Colon (tissue), 2 donors: Measurements from ENCODE around the gene RPS26.
"Not testable (repeated sequence)": the region's sequence is repeated elsewhere in the genome, so short reads cannot be mapped to it uniquely, and the experiment has no call there.

Experiments
- FAIRE-seq: peaks from 2 replicates; lab custom pipeline; 2012; peaks lifted over from hg19 to GRCh38; lab: Jason Lieb, UNC
- donor health status: control.
- donor health status: control.

RPS26 gene

DNA sequence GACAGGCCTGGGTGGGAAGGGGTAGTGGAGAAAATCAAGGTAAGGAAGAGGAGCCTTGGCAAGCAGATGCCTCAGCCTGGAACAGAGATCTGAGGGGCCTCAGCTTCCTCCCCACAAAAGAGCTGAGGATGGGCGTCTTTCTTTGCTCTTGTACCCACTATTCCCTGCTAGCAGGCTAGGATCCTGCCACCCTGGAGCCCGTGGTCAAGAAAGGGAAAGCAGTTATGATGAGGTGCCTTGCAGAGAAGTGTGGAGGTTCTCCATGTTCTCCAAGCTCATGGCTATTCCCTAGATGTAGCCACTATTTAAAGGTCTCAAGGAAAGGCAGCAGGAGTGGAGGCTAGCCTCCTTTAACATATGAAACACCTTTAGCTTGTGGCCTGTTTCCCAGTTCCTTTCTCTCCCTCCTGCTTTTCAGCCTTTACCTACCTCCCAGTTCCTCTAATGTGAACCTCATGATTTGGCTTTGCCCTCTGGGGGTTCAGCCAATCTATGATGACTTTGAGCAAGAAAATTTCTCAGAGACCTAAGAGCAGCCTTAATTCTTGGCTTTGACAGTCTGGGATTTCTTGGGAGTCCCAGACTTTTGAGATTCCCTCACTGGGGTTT lies 19.7 kb upstream of the RPS26 start:
- no peak for FAIRE-seq

DNA sequence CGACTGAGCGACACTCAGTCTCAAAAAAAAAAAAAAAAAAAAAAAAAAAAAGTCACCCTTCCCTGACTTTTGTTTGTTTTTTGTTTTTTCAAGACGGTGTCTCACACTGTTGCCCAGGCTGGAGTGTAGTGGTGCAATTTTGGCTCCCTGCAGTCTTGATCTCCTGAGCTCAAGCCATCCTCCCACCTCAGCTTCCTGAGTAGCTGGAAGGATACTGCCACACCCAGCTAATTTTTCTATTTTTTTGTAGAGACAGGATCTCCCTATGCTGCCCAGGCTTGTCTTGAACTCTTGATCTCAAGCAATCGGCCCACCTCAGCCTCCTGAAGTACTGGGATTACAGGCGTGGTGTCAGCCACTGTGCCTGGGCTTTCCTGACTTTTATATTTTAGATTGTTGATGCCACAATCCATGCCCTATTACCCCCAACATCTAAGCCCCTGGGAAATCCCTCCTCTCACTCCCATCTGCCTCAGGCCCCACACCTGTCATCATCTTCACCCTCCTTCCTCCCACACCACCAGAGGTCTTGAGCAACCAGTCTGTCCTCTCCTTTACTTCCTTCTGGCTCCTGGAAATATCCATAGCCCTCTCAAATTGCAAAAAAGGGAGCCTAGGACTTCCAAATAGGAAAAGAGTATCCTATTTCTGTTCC lies 13.1 kb upstream of the RPS26 start:
- no peak for FAIRE-seq

DNA sequence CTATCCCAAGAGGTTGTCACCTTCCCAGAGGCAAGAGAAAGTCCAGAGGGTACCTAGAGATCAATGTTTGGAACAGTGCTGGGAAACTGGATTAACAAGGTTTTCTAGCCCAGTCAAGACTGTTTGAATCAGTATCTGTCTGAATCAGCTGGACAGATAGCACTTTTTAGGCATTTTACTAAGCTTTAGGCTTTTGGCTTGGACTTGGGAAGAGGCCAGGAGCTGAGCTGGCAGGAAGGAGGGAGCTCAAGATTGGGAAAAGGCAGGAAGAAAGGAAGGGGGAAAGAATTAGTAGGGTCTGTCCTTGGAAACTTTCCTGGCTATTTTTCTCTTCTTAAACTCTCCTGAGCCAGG lies 12.6 kb upstream of the RPS26 start:
- no peak for FAIRE-seq

DNA sequence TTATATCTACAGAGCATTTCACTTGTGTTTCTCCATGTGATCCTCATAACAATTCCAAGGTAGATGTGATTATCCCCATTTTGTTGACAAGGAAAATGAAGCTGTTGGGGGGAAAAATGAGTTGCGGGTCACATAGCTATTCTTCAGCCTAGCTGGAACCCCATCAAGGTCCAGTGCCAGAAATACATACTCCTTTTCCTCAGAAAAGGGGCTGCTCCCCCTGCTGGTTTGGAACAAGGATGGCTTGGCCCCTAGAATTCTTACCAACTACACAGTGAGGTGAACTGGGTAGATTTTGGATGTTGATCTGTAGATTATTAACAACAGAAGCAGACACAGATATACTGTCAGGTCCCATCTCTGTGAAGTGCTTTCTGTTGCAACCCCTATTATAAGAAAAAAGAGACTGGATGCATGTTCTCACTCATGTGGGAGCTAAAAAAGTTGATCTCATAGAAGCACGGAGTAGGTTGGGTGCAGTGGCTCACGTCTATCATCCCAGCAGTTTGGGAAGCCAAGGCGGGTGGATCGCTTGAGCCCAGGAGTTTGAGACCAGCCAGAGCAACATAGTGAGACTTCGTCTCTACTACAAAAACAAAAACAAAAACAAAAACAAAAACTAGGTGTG lies 11.9 kb upstream of the RPS26 start:
- FAIRE-seq, result no peak

DNA sequence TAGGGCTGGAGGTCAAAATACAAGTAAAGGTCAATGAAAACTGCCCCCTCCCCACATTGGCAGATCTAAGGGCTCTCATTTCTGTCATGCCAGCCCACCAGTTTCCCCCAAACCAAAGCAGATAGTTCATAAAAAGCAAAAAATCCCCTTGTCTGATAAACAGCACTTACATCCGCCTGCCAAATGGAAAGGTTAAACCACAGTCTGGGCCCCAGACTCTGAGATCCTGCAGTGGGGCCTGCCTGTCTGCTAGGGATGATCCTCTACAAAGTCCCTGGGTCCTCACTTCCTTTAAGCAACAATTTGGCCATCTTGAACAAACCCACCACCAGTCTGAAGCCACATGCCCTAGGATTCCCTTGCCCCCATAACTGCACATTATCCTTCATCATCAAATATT lies 9.7 kb upstream of the RPS26 start:
- FAIRE-seq, result no peak

DNA sequence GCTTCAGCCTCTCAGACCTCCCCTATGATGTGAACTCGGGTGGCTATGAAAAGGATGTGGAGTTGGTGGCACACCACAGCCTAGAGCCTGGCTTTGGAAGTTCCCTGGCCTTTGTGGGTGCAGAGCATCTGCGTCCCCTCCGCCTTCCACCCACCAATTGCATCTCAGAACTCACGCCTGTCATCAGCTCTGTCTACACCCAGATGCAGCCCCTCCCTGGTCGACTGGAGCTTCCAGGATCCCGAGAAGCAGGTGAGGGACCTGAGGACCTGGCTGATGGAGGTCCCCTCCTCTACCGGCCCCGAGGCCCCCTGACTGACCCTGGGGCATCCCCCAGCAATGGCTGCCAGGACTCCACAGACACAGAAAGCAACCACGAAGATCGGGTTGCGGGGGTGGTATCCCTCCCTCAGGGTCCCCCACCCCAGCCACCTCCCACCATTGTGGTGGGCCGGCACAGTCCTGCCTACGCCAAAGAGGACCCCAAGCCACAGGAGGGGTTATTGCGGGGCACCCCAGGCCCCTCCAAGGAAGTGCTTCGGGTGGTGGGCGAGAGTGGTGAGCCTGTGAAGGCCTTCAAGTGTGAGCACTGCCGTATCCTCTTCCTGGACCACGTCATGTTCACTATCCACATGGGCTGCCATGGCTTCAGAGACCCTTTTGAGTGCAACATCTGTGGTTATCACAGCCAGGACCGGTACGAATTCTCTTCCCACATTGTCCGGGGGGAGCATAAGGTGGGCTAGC lies 7.0 kb upstream of the RPS26 start:
- no peak for FAIRE-seq

DNA sequence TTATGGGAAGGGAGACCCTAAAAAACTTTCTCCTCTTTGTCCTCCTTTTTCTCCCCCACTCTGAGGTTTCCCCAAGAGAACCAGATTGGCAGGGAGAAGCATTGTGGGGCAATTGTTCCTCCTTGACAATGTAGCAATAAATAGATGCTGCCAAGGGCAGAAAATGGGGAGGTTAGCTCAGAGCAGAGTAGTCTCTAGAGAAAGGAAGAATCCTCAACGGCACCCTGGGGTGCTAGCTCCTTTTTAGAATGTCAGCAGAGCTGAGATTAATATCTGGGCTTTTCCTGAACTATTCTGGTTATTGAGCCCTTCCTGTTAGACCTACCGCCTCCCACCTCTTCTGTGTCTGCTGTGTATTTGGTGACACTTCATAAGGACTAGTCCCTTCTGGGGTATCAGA lies 4.6 kb upstream of the RPS26 start:
- no peak for FAIRE-seq

DNA sequence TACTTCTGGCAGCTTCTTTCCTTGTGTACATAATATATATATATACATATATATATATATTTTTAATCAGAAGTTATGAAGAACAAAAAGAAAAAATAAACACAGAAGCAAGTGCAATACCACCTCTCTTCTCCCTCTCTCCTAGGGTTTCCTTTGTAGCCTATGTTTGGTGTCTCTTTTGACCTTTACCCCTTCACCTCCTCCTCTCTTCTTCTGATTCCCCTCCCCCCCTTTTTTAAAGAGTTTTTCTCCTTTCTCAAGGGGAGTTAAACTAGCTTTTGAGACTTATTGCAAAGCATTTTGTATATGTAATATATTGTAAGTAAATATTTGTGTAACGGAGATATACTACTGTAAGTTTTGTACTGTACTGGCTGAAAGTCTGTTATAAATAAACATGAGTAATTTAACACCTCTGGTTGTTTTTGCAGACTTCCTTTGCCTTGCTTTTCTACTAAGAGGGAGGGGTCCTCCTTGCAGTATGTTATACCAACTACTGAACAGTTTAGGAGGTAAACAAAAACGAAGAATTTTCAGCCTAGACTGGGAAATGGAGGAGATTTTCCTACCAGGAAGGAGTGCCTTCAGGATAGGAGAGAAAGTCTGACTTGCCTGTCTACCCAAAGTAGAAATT lies 3.6 kb upstream of the RPS26 start:
- no peak for FAIRE-seq

DNA sequence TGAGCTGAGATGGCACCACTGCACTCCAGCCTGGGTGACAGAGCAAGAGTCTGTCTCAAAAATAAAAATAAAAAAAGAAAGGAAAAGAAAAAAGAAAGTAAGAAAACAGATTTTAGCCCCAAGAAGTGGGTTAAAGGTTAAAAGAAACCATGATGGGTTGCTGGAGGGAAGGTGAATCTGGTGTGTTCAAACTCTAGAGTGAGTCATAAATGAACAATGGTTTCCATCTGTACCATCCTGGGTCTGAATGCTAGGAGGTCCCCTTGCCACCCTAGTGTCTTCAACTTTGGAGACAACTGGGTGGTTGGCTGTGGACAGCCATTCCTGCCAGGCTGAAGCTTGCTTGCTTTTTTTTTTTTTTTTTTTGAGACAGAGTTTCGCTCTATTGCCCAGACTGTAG lies 1.6 kb upstream of the RPS26 start:
- no peak for FAIRE-seq

DNA sequence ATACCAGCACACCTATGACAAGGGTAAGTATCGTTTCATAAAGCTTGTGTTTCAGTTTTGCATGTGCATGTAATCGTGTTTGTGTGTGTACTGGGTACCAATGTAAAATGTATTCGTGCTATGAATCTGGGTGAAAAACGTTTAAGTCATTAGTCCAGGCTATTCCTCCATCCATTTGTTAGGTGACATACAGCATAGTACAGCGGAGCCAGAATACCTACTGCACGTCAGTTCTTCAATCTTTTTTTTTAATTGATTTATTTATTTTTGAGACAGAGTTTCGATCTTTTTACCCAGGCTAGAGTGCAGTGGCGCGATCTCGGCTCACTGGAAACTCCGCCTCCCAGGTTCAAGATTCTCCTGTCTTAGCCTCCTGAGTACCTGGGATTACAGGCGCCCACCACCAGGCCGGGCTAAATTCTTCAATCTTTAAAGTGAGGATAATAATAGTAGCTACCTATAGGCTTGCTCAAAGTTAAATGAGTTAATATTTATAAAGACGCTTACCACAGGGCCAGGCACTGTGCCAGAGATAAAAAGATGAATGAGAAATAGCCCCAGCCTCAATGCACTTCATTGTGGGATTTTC lies 661 bp upstream of the RPS26 start:
- no peak for FAIRE-seq

DNA sequence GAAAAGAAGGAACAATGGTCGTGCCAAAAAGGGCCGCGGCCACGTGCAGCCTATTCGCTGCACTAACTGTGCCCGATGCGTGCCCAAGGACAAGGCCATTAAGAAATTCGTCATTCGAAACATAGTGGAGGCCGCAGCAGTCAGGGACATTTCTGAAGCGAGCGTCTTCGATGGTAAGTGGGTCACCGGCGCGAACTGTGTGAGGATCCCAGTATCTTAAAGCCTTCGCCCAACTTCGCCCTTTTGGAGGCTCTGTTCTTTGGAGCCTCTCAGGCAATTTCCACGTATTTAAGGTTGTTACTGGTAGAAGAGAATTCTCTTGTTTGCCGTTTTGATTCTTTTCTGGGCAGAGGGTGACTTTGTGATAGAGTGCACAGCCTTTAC lies 704 bp downstream of the RPS26 start:
- not testable (repeated sequence) for FAIRE-seq

DNA sequence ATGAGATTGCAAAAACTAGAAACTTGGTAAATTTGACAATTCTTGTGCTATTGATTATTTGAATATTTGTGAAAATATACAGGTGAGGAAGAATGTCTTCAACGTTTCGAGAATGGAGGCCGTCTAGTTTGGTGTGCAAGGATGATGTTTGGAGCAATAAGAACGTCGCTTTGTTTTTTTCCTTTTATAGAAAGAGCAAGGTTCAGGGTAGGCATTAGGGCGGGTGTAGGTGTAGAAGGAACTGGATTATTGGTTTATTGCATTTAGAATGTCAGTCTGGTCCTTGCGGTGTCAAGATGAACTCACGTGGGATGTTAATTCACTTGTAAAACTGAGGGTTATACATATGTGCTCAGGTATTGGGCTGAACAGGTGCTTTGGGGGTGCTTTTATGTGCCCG lies 1.1 kb downstream of the RPS26 start:
- FAIRE-seq, result no peak

DNA sequence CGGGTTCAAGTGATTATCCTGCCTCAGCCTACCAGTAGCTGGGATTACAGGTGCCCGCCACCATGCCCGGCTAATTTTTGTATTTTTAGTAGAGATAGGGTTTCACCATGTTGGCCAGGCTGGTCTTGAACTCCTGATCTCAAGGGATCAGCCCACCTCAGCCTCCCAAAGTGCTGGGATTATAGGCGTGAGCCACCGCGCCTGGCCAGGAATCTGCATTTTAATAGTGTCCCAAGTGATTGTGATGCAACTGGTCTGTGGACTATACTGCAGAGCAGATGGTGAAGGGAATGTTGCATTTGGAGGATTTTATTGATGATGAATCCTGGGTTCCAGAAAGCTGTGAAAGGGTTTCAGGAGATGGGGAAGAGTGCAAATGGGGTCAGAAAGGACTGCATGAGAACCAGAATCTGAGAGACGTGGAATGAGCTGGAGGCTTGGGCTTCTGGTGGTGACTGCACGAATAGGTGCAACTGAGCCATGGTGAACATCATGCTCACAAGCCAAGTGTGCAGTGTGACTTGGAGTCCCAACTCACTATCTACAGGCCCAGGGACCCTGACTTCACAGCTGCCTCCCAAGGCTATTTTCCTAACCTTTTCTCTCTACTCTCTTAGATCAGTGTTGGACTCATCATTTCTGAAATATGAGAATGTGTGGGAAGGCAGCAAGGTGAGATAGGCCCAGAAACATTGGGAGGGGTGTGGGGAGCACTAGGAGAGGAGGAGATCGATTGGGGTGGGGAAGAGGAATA lies 4.5 kb downstream of the RPS26 start:
- FAIRE-seq, result no peak

DNA sequence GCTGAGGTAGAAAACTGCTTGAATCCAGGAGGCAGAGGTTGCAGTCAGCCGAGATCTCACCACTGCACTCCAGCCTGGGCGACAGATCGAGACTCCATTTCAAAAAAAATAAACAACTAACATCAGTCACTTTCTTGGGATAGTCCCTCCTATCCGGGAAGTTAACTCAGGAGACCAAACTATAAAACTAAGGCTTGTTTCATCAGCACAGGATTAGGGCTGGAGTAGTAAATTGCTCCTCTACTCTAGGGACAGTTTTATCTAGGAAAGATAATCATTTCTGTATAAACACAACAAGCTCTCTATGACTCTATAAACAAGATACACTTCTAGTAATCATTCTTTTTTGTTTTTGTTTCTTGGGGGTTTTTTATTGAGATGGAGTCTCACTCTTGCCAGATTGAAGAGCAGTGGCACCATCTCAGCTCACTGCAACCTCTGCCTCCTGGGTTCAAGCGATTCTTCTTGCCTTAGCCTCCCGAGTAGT lies 11.7 kb downstream of the RPS26 start:
- FAIRE-seq, result no peak

DNA sequence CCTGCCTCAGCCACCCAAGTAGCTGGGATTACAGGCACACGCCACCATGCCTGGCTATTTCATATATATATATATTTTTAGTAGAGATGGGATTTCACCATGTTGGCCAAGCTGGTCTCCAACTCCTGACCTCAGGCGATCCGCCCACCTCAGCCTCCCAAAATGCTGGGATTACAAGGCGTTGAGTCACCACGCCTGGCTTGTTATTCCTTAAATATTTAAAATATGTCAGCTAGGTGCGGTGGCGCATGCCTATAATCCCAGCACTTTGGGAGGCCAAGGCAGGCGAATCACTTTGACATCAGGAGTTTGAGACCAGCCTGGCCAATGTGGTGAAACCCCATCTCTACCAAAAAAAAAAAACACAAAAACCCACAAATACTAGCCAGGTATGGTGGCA lies 18.2 kb downstream of the RPS26 start:
- not testable (repeated sequence) for FAIRE-seq

DNA sequence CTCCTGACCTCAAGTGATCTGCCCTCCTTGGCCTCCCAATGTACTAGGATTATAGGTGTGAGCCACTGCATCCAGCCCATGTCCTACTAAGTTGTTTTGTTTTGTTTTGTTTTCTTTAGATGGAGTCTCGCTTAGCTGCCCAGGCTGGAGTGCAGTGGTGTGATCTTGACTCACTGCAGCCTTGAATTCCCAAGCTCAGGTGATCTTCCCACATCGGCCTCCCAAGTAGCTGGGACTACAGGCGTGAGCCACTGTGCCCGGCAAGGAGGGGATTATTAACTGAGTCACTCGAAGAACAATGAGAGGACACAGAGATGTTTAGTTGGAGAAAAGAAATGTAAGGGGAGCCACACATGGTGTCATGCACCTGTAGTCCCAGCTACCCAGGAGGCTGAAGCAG lies 20.3 kb downstream of the RPS26 start:
- no peak for FAIRE-seq

DNA sequence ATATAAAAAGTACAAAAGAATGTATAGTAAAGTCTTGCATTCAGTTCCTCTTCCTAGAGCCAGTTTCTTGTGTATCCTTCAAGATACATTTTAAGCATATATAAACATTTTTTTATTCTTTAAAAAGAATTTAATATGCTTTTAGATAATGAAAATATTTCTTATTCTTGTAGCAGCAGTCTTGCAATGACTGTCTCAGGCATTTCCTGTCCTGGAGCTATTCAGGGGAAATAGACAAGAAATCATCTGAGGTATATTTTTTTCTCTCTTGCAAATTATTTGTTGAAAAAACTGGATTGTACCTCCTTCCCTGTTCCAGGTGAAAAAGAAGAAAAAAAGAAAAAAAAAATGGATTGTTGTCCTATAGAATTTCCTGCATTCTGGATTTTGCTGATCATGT lies 21.3 kb downstream of the RPS26 start:
- no peak for FAIRE-seq

DNA sequence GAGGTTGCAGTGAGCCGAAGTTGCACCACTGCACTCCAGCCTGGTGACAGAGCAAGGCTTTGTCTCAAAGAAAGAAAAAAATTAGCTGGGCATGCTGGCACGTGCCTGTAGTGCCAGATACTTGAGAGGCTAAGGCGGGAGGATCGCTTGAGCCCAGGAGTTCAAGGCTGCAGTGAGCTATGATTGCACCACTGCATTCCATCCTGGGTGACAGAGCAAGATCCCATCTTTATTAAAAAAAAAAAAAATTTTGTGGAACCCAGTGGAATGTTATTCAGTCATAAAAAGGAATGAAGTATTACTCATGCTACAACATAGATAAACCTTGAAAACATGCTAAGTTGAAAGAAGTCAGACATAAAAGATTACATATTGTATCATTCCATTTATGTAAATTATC lies 29.9 kb downstream of the RPS26 start:
- FAIRE-seq, result no peak

DNA sequence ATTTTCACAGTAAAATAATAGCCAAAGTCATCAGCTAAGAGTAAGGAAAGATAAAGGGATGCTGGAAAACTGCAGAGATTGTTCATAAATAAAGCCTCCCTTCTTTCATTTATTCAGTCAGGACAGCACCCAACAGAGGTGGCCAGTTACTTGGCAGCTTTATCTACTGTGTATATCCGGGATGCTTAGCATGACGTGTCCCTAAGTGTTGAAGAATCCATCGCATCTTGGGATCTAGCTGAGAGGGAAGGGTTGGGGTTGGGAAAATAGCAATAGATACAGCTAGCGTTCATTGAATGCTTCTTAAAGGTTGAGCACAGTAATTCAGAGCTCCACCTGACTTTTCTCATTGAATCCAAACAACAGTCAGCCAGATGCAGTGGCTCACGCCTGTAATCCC lies 32.7 kb downstream of the RPS26 start:
- no peak for FAIRE-seq

DNA sequence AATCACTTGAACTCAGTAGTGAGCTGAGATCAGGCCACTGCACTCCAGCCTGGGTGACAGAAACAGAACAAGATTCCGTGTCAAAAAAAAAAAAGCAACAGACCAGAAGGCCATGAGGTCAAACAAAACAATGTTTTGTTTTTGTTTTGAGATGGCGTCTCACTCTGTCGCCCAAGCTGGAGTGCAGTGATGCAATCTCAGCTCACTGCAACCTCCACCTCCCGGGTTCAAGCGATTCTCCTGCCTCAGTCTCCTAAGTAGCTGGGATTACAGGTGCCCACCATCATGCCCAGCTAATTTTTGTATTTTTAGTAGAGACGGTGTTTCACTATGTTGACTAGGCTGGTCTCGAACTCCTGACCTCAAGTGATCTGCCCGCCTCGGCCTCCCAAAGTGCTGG lies 36.2 kb downstream of the RPS26 start:
- not testable (repeated sequence) for FAIRE-seq

DNA sequence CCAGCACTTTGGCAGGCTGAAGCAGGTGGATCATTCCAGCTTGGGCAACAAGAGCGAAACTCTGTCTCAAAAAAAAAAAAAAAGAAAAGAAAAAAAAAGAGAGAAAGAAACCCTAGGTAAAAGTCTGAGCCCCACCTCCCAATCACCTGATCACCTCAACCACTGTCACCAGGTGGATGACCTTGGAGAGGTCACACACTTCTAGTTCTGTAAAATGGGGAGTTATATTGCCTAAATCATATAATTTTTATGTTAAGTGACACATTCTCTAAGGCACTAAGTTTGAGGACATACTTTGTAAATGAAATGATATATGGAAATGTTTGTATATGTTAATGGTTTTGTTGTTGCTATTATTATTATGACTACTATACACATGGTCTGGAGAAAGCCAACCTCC lies 36.7 kb downstream of the RPS26 start:
- no peak for FAIRE-seq
